Testis (tissue), 2 donors: Measurements from ENCODE around the gene MLN.

Experiments used
- POLR2A ChIP-seq: fragments of 450-650 bp; IDR thresholded peaks from one replicate; pipeline ENCODE4 v1.6.1; 2017; ENCODE audit warnings: antibody characterized with exemption, mild to moderate bottlenecking, moderate library complexity
- TF ChIP-seq, protein P1 (sequence below), 3 experiments: fragments of 450-650 bp in 2 of 3; fragments of 200-600 bp in 1 of 3; sonication (generic) in 1 of 3; IDR thresholded peaks; one replicate each; pipeline ENCODE4 v1.5.1; 2016 to 2019; ENCODE audit warnings: antibody characterized with exemption in 3 of 3, mild to moderate bottlenecking in 2 of 3, moderate library complexity in 1 of 3

DNA sequence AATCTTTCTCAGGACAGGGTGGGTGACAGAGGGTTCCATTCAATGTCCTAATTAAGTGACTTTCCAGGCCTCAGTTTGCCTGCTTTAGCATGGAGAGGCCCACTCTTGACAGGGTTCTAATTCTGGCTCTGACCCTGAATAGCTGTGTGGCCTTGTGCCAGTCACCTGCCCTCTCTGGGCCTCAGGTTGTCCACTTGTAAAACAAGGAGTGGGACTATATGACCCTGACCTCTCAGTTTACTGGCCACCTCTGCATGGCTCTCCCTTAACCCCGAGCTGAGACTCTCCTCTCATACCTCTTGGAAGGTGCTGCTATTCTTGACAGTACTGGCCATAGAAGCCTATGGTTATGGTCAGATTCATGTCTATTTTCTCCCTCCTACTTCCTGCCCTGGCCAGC, 44.1 kb upstream of the MLN start:
- TF ChIP-seq, protein P1, sequence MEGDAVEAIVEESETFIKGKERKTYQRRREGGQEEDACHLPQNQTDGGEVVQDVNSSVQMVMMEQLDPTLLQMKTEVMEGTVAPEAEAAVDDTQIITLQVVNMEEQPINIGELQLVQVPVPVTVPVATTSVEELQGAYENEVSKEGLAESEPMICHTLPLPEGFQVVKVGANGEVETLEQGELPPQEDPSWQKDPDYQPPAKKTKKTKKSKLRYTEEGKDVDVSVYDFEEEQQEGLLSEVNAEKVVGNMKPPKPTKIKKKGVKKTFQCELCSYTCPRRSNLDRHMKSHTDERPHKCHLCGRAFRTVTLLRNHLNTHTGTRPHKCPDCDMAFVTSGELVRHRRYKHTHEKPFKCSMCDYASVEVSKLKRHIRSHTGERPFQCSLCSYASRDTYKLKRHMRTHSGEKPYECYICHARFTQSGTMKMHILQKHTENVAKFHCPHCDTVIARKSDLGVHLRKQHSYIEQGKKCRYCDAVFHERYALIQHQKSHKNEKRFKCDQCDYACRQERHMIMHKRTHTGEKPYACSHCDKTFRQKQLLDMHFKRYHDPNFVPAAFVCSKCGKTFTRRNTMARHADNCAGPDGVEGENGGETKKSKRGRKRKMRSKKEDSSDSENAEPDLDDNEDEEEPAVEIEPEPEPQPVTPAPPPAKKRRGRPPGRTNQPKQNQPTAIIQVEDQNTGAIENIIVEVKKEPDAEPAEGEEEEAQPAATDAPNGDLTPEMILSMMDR (IDR thresholded peaks at IDR 0.05) = no peak
- TF ChIP-seq POLR2A = no peak
